B cell (primary cell): ENCODE results near the gene PTPMT1. TPM values are rescaled to one million over a fixed set of nuclear protein-coding genes. Genes with fewer than 3 reads are reported as not detected.

Experiments used
- ATAC-seq: fragments of 200-7000 bp; cut with Tn5 transposase; one replicate; pipeline ENCODE4 v1.10.0; 2021; ENCODE audit warnings: low read depth, mild to moderate bottlenecking, moderate number of reproducible peaks, moderate library complexity
- CTCF ChIA-PET: fragments of 350-600 bp; sonication (Branson Sonifier 250); formaldehyde crosslinking; loops from one replicate; lab custom pipeline; 2021; ENCODE audit warnings: antibody characterized with exemption, inconsistent platforms; lab: Charles Lee
- POLR2A ChIA-PET: fragments of 350-600 bp; sonication (Branson Sonifier 250); formaldehyde crosslinking; loops from one replicate; lab custom pipeline; 2021; ENCODE audit warnings: antibody characterized with exemption; lab: Charles Lee
- DNase-seq: peaks from one replicate; pipeline ENCODE4 v3.0.0; 2013
- H2AFZ ChIP-seq: 2 replicates; pipeline ENCODE4 v1.6.1; 2012; ENCODE audit warnings: mild to moderate bottlenecking, low read depth, low read length; ENCODE audit not compliant: insufficient read depth, poor library complexity, severe bottlenecking
- H3K27ac ChIP-seq, 2 donors: 1 replicate in 1 of 2; 2 replicates in 1 of 2; pipeline ENCODE4 v1.5.1; 2012 to 2013; ENCODE audit warnings: low read length in 2 of 2, mild to moderate bottlenecking in 2 of 2, moderate library complexity in 1 of 2
- H3K27me3 ChIP-seq, 4 experiments: fragments of 200-600 bp in 1 of 4; sonication (generic) in 1 of 4; replicated peaks in 1 of 4; 1 replicate in 2 of 4; 2 replicates in 2 of 4; pipeline versions ENCODE4 v1.6.1 to v1.7.0; 2013 to 2016; ENCODE audit warnings: low read length in 3 of 4, mild to moderate bottlenecking in 2 of 4, mixed read lengths in 1 of 4, moderate library complexity in 1 of 4; ENCODE audit not compliant: insufficient read depth in 4 of 4, control insufficient read depth in 3 of 4; ENCODE audit errors: control extremely low read depth in 1 of 4
- H3K36me3 ChIP-seq, 2 experiments: replicated peaks in 1 of 2; 1 replicate in 1 of 2; 2 replicates in 1 of 2; pipeline versions ENCODE4 v1.6.1 to v1.7.1; 2013; ENCODE audit warnings: low read length in 1 of 2; ENCODE audit not compliant: insufficient read depth in 2 of 2, control insufficient read depth in 1 of 2; ENCODE audit errors: control extremely low read depth in 1 of 2, extremely low read depth in 1 of 2
- H3K4me1 ChIP-seq, 2 donors: fragments of 200-600 bp in 1 of 2; sonication (generic) in 1 of 2; 1 replicate in 1 of 2; 2 replicates in 1 of 2; pipeline versions ENCODE4 v1.5.1 to v1.6.1; 2013 to 2017; ENCODE audit warnings: low read length in 2 of 2; ENCODE audit not compliant: control insufficient read depth in 2 of 2, insufficient read depth in 2 of 2
- H3K4me2 ChIP-seq: replicated peaks from 2 replicates; pipeline ENCODE3; 2012; ENCODE audit warnings: mild to moderate bottlenecking, low read depth, low read length; ENCODE audit not compliant: poor library complexity, severe bottlenecking
- H3K4me3 ChIP-seq, 5 experiments: fragments of 200-600 bp in 1 of 5; sonication (generic) in 1 of 5; 1 replicate in 3 of 5; 2 replicates in 2 of 5; pipeline versions ENCODE4 v1.5.1 to v1.7.0; 2011 to 2016; ENCODE audit warnings: low read length in 4 of 5, mild to moderate bottlenecking in 4 of 5, low read depth in 2 of 5, control low read depth in 1 of 5, moderate library complexity in 1 of 5; ENCODE audit not compliant: insufficient read depth in 1 of 5; ENCODE audit errors: control extremely low read depth in 1 of 5, extremely low read depth in 1 of 5
- H3K79me2 ChIP-seq: fragments of 200-600 bp; sonication (generic); one replicate; pipeline ENCODE4 v1.6.0; 2016; ENCODE audit warnings: low read length; ENCODE audit not compliant: control insufficient read depth, insufficient read depth
- H3K9ac ChIP-seq: fragments of 200-600 bp; sonication (generic); 2 replicates; pipeline ENCODE4 v1.6.1; 2017; ENCODE audit warnings: mild to moderate bottlenecking, low read length, moderate library complexity
- H3K9me3 ChIP-seq, 3 donors: one replicate each; pipeline versions ENCODE4 v1.6.1 to v1.7.1; 2013; ENCODE audit warnings: low read length in 2 of 3; ENCODE audit not compliant: control insufficient read depth in 2 of 3, insufficient read depth in 1 of 3; ENCODE audit errors: control extremely low read depth in 1 of 3
- H4K20me1 ChIP-seq: 2 replicates; pipeline ENCODE4 v1.6.0; 2012; ENCODE audit warnings: mild to moderate bottlenecking, low read length; ENCODE audit not compliant: insufficient read depth, control insufficient read depth, poor library complexity, severe bottlenecking
- H3K27ac Mint-ChIP-seq: one replicate; pipeline ENCODE4 v1.8.0; 2021; ENCODE audit warnings: mixed read lengths
- H3K27me3 Mint-ChIP-seq: one replicate; pipeline ENCODE4 v1.8.0; 2021; ENCODE audit warnings: mixed read lengths
- H3K4me1 Mint-ChIP-seq: one replicate; pipeline ENCODE4 v1.8.0; 2021; ENCODE audit warnings: mixed read lengths
- H3K4me3 Mint-ChIP-seq: one replicate; pipeline ENCODE4 v1.8.0; 2021; ENCODE audit warnings: mixed read lengths
- H3K9me3 Mint-ChIP-seq: one replicate; pipeline ENCODE4 v1.8.0; 2022; ENCODE audit warnings: mixed read lengths; ENCODE audit not compliant: insufficient read depth
- CTCF ChIP-seq: fragments of 200-600 bp; IDR thresholded peaks from one replicate; pipeline ENCODE4 v1.8.0; 2022; ENCODE audit warnings: antibody characterized with exemption, mild to moderate bottlenecking
- EZH2 ChIP-seq: IDR thresholded peaks from 2 replicates; pipeline ENCODE4 v1.6.1; 2012; ENCODE audit warnings: borderline replicate concordance, low read depth, mild to moderate bottlenecking, moderate library complexity, low read length; ENCODE audit not compliant: insufficient read depth, poor library complexity, severe bottlenecking
- WGBS: methylation state at CpG from one replicate; pipeline ENCODE4 v1.1.5; 2013; ENCODE audit warnings: missing lambda C conversion rate; ENCODE audit not compliant: insufficient coverage; 5-methylcytosine and 5-hydroxymethylcytosine counted together
- intact Hi-C: fragments of 100-400 bp; cut with micrococcal nuclease; formaldehyde crosslinking; loops from one replicate; pipeline ENCODE4 v1.10.0; 2022
- polyA plus RNA-seq: library from polyadenylated mRNA; depleted of rRNA; stranded (reverse); fragments of >200 nt; gene quantifications from 2 replicates; pipeline ENCODE4 v1.2.3, GENCODE V29; 2012
- total RNA-seq, 2 donors: library from RNA; stranded (reverse); fragments of 120-200 nt in 1 of 2; gene quantifications; 1 replicate in 1 of 2; 2 replicates in 1 of 2; pipeline versions ENCODE4 v1.2.3 to v1.2.4, GENCODE V29; 2013 to 2022

Gene PTPMT1
- total and polyA plus RNA-seq, 2 donors (not counting 1 experiment from before 2014, with no cell fraction given), result 20.8 to 35.7 TPM

GRCh38 chr11:47589118-47589517, 23.7 kb downstream of the PTPMT1 start:
- no peak for DNase-seq
- H3K27me3 ChIP-seq, result peaks cover 0 to 24% (median 13%) of the 10 kb centered on the region in 4 experiments
- H3K79me2 ChIP-seq, result no peaks in the 10 kb centered on the region
- no peak overlapping the region for H3K4me3 ChIP-seq
- H3K4me1 ChIP-seq, result peaks cover 10 to 11% of the 10 kb centered on the region in 2 donors
- no peak overlapping the region for H3K4me2 ChIP-seq
- H2AFZ ChIP-seq, result no peak overlapping the region
- intact Hi-C loops, result no loop called here
- peaks cover 19% of the 10 kb centered on the region for H3K27me3 Mint-ChIP-seq
- no peaks in the 10 kb centered on the region for H3K9me3 ChIP-seq
- H3K27ac ChIP-seq, result no peak overlapping the region
- peaks cover 0 to 13% of the 10 kb centered on the region in 2 experiments for H3K36me3 ChIP-seq
- no peak overlapping the region for H3K9ac ChIP-seq
- TF ChIP-seq EZH2, result no peak
- no peak for TF ChIP-seq CTCF
- no peaks in the 10 kb centered on the region for H3K9me3 Mint-ChIP-seq
- peaks cover 8% of the 10 kb centered on the region for H3K4me1 Mint-ChIP-seq
- no peak overlapping the region for H3K27ac Mint-ChIP-seq
- no peak for ATAC-seq
- no peaks in the 10 kb centered on the region for H4K20me1 ChIP-seq
- WGBS, result 100% methylated on average over 4 of the region's 11 CpGs
- CTCF ChIA-PET, result no interaction called here
- H3K4me3 Mint-ChIP-seq, result no peak overlapping the region
- POLR2A ChIA-PET, result no interaction called here

- ChIA-PET POLR2A (no interaction called here), CTCF (no interaction called here)
- Histone ChIP-seq H3K27ac (no peak overlapping the region), H3K4me3 (no peak overlapping the region), H3K79me2 (no peaks in the 10 kb centered on the region), H3K36me3 (peaks cover 0 to 8% of the 10 kb centered on the region in 2 experiments), H4K20me1 (no peaks in the 10 kb centered on the region), H3K27me3 (peaks cover 0 to 28% (median 17%) of the 10 kb centered on the region in 4 experiments), H3K9me3 (no peaks in the 10 kb centered on the region), H3K4me2 (no peak overlapping the region), H3K4me1 (peaks cover 15% of the 10 kb centered on the region in 2 donors), H2AFZ (no peak overlapping the region), H3K9ac (no peak overlapping the region)
- Mint-ChIP-seq H3K4me3 (no peak overlapping the region), H3K9me3 (no peaks in the 10 kb centered on the region), H3K27me3 (peaks cover 22% of the 10 kb centered on the region), H3K4me1 (peaks cover 9% of the 10 kb centered on the region), H3K27ac (no peak overlapping the region)
- ATAC-seq, result no peak
- WGBS, result 97% methylated on average over 49 of the region's 51 CpGs
- intact Hi-C loops, result no loop called here
- no peak for TF ChIP-seq EZH2
- no peak for TF ChIP-seq CTCF
- no peak for DNase-seq
Observed at GRCh38 chr11:47589584-47589976, 24.2 kb downstream of the PTPMT1 start.
